HG03159 (cell line): Measurements from ENCODE around the gene CYP3A7.
"Not testable (repeated sequence)": the region's sequence is repeated elsewhere in the genome, so short reads cannot be mapped to it uniquely, and the experiment has no call there.

Experiments used
- ATAC-seq: cut with Tn5 transposase; IDR thresholded peaks from one replicate; pipeline ENCODE4 v1.9.1; 2021; ENCODE audit warnings: mild to moderate bottlenecking, moderate library complexity; ENCODE audit not compliant: unreplicated experiment

The CYP3A7 gene

DNA sequence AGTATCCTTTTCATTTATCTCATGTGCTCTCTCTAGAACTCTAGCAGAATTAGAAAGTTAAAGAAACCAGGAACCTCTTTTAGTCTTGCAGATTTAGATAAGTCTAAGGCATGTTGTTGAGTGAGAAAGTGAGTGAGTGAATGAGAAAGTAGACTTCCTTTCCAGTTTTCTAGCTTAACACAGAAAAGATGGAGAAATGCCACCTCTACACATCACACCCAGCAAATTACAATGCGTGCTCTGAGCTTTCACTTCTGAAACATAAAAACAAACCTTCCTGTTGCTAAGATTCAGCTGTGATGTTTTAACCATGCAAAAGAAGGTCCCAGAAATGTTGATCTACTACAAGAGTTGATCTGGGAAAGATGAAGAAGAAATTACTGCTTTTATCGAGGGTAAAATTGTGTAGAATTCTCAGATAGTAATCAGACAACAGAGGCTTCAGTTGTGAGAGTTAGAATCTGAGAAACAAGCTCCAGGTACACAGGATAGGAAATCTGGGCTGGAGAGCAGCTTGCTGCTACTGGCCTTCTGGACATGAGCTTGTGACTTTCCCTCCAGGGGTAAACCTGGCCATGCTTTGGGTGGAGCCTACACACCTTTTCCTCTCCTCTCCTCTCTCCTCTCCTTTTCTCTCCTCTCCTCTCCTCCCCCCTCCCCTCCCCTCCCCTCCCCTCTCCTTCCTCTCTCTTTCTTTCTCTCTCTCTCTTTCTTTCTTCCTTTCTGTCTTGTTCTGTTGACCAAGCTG lies 59.8 kb downstream of the CYP3A7 start:
- ATAC-seq = no peak

DNA sequence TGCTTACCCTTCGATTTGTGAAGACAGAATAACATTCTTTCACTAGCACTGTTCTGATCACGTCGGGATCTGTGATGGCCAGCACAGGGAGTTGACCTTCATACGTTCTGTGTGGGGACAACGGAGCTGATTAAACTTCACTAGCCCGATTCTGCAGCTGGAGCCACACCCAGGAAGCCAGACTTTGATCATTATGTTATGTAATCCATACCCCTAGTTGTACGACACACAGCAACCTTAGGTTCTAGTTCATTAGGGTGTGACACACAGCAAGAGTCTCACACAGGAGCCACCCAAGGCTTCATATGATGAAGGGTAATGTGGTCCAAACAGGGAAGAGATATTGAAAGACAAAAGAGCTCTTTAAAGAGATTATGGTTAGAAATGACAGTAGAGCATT lies 62.4 kb downstream of the CYP3A7 start:
- no peak for ATAC-seq

DNA sequence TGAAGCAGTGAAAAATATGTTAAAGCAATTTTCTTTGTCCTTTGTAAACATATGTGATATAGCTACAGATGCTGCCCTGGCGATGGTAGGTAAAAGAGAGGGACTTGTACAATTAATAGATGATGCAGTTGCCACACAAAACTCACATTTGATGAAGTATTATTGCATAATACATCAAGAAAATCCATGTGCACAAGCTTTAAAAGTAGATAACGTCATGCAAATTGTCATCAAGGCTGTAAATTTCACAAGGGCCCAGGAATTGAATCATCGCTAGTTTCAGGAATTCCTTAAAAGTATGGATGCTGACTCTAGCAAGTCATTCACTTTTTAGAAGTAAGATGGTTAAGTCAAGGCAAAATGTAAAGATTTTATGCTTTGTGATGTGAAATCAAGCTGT lies 65.2 kb downstream of the CYP3A7 start:
- ATAC-seq = no peak

DNA sequence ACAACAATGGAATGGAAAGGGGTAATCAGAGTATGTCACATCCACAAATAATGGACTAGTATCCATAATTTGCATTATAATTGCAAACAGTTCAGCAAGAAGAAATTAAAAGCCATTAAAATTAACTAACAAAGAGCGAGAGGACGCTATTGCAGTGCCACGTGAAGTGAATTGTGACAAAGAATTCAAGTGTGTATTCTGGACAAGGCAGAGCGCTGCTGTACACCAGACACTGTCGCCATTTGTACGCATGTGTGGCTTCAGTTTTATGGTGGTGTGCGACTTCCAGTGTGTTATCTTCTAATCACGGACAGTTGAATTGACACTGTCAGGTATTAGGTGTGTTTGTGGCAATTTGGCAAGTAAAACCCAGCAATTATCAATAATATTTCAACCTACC lies 66.5 kb downstream of the CYP3A7 start:
- no peak for ATAC-seq

DNA sequence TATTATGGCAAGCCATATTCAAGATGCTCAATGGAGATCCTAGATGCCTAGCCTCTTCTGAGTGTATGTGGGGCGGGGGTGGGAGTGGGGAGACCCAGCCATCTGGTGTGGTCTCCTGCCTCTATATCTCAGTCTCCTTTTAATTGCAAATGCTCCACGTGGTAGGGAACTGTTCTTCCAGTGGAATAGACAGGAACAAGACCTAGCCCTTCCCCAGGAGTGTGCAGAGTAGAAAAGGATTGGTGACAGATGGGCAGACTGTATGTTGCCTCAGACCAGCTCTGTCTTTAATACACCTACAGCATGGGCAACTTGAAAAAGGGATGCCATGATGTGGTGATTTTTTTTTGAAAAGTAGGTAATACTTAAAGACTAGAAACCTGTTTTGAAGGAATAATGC lies 67.8 kb downstream of the CYP3A7 start:
- ATAC-seq = no peak

DNA sequence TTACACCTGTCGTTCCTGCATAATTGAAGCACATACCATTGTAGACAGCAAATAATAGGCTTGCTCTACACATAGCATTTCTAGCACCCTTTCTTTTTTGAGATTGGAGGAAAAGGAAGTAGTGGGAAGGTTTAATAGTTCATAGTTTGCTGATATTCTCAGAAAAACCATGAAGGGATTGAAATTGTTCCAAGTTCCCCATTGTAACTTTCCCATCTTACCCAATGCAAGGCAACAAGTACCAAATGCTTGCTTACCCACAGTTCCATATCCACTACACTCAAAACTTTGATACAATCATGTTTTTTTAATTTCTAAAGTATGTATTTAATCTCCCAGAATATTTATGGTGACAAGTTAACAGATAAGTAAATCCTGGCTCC lies 69.0 kb downstream of the CYP3A7 start:
- no peak for ATAC-seq

DNA sequence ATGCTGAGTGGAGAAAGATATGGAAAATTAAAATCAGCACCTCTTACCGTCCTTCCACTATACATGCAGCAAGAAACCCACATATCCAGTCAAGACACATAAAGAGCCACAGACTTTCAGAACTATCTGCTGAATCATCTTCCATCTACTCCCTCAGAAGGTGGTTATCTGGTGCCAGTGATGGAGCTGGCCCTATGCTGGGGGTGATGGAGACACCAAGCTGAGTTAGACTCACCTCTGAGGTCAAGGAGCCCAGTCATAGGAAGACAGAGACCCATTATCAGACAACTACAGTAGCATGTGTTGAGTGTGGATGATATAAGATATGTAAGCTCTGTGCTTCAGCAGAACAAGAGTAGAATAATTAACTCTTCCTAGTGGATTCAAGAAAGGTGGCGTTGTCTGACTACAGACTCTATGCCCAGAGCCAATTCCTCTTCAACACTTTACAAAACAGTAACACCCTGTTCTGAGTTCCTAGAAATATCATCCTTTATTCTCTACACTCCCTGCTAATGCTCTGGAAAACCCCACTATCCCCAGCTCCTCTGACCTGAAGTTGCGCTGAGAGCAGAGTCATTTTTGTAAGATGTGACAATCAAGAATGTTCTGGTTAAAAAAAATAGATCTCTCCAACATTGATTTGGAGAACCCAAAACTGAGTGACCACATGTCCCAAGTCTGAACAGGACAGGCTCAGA lies 69.5 kb downstream of the CYP3A7 start:
- ATAC-seq = no peak

DNA sequence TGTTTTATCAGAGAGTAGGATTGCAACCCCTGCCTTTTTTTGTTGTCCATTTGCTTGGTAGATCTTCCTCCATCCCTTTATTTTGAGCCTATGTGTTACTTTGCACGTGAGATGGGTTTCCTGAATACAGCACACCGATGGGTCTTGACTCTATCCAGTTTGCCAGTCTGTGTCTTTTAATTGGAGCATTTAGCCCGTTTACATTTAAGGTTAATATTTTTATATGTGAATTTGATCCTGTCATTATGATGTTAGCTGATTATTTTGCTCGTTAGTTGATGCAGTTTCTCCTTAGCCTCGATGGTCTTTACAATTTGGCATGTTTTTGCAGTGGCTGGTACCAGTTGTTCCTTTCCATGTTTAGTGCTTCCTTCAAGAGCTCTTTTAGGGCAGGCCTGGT lies 77.1 kb downstream of the CYP3A7 start:
- ATAC-seq = not testable (repeated sequence)
